K562 (cell line): ENCODE measurements around the gene NPVF. TPM values are rescaled to one million over a fixed set of nuclear protein-coding genes. Genes with fewer than 3 reads are reported as not detected.

Experiments
- ATAC-seq: fragments of 200-7000 bp; cut with Tn5 transposase; 3 replicates; pipeline ENCODE4 v1.9.1; 2020; ENCODE audit warnings: moderate library complexity
- BruUV-seq: library from RNA; stranded (reverse); fragments of 400-500 nt; replicated peaks from 2 replicates; lab custom pipeline; 2021; lab: Mats Ljungman, UMichigan
- CTCF ChIA-PET: fragments of 300-600 bp; formaldehyde crosslinking; extraction: SDS; loops from one replicate; lab custom pipeline; 2021; ENCODE audit warnings: low intra/inter-chr PET ratio; lab: Yijun Ruan, JAX
- POLR2A ChIA-PET: fragments of 300-600, 350-650 bp; sonication (Branson Sonifier 250); formaldehyde crosslinking; extraction: SDS; loops from one replicate; lab custom pipeline; 2021; ENCODE audit warnings: antibody characterized with exemption, inconsistent platforms; lab: Yijun Ruan, JAX
- DNase-seq, 4 experiments: peaks; one replicate each; pipeline versions ENCODE4 v3.0.0 to v3.0.0-alpha.2; 2011 to 2018; ENCODE audit warnings: low spot score in 3 of 4, mixed read lengths in 3 of 4; ENCODE audit errors: extremely low read depth in 1 of 4
- FAIRE-seq: peaks from 2 replicates; lab custom pipeline; 2011; peaks lifted over from hg19 to GRCh38; lab: Jason Lieb, UNC
- H2AFZ ChIP-seq: 2 replicates; pipeline ENCODE4 v1.6.0; 2011; ENCODE audit warnings: low read depth, low read length, control low read depth, inconsistent platforms
- H3K27ac ChIP-seq: fragments of 200-600 bp; 3 replicates; pipeline ENCODE4 v1.8.0; 2011; ENCODE audit warnings: low read depth, mild to moderate bottlenecking, control low read depth, inconsistent platforms, low read length, moderate library complexity, mixed read lengths; ENCODE audit errors: extremely low read depth
- H3K27me3 ChIP-seq, 2 experiments: fragments of 300-600 bp in 1 of 2; 2 replicates in 1 of 2; 3 replicates in 1 of 2; pipeline versions ENCODE4 v1.6.0 to v1.8.0; 2011; ENCODE audit warnings: inconsistent platforms in 2 of 2, low read length in 2 of 2, mild to moderate bottlenecking in 1 of 2, mixed read lengths in 1 of 2, moderate library complexity in 1 of 2; ENCODE audit not compliant: control insufficient read depth in 2 of 2, insufficient read depth in 2 of 2
- H3K36me3 ChIP-seq: fragments of 300-600 bp; 3 replicates; pipeline ENCODE4 v1.8.0; 2011; ENCODE audit warnings: mild to moderate bottlenecking, low read length, inconsistent platforms; ENCODE audit not compliant: control insufficient read depth, insufficient read depth
- H3K4me1 ChIP-seq, 2 experiments: fragments of 200-600 bp in 1 of 2; replicated peaks in 1 of 2; 2 replicates in 1 of 2; 3 replicates in 1 of 2; pipeline versions ENCODE4 v1.5.1 to v1.8.0; 2011; ENCODE audit warnings: inconsistent platforms in 2 of 2, low read length in 2 of 2, mild to moderate bottlenecking in 1 of 2, mixed read lengths in 1 of 2, moderate library complexity in 1 of 2; ENCODE audit not compliant: control insufficient read depth in 2 of 2, insufficient read depth in 2 of 2
- H3K4me2 ChIP-seq: 2 replicates; pipeline ENCODE4 v1.6.1; 2011; ENCODE audit warnings: low read length, control low read depth, inconsistent platforms, mixed read lengths; ENCODE audit not compliant: insufficient read depth
- H3K4me3 ChIP-seq: fragments of 200-600 bp; sonication (generic), shearing (Covaris generic); 2 replicates; pipeline ENCODE4 v1.5.1; 2016; ENCODE audit warnings: control low read depth, inconsistent platforms
- H3K79me2 ChIP-seq: fragments of 200-600 bp; 3 replicates; pipeline ENCODE4 v1.8.0; 2011; ENCODE audit warnings: low read length, inconsistent platforms; ENCODE audit not compliant: control insufficient read depth, insufficient read depth
- H3K9ac ChIP-seq, 2 experiments: 2 replicates each; pipeline versions ENCODE4 v1.6.0 to v1.6.1; 2011; ENCODE audit warnings: low read depth in 2 of 2, low read length in 2 of 2, control low read depth in 1 of 2, inconsistent platforms in 1 of 2, mild to moderate bottlenecking in 1 of 2, mixed read lengths in 1 of 2; ENCODE audit not compliant: insufficient read depth in 1 of 2
- H3K9me1 ChIP-seq: one replicate; pipeline ENCODE4 v1.6.0; 2011; ENCODE audit warnings: inconsistent platforms, mild to moderate bottlenecking, low read length, moderate library complexity; ENCODE audit not compliant: control insufficient read depth, insufficient read depth
- H3K9me3 ChIP-seq: replicated peaks from 2 replicates; pipeline ENCODE4 v1.5.1; 2011; ENCODE audit warnings: low read depth, low read length, inconsistent platforms; ENCODE audit not compliant: control insufficient read depth, insufficient read depth
- H4K20me1 ChIP-seq: replicated peaks from 2 replicates; pipeline ENCODE4 v1.6.1; 2011; ENCODE audit warnings: low read length, inconsistent platforms, mixed read lengths; ENCODE audit not compliant: control insufficient read depth, insufficient read depth
- ATF7 ChIP-seq: fragments of 450-650 bp; IDR thresholded peaks from 2 replicates; pipeline ENCODE4 v1.7.1; 2014; ENCODE audit warnings: mild to moderate bottlenecking, moderate library complexity
- CTBP1 ChIP-seq: fragments of 450-650 bp; IDR thresholded peaks from 2 replicates; pipeline ENCODE4 v1.6.1; 2016; ENCODE audit warnings: borderline replicate concordance
- FOXA3 ChIP-seq, 2 experiments: fragments of 450-650 bp in 1 of 2; sonication (generic) in 1 of 2; formaldehyde crosslinking; IDR thresholded peaks in 1 of 2; conservative IDR thresholded peaks in 1 of 2; 2 replicates each; pipeline versions ENCODE4 v1.4.0 to v1.8.0; 2020 to 2022; ENCODE audit warnings: mild to moderate bottlenecking in 2 of 2, missing genetic modification reagents in 1 of 2
- NR4A1 ChIP-seq, 2 experiments: fragments of 250-450 bp in 1 of 2; fragments of 450-650 bp in 1 of 2; sonication (Bioruptor Pico) in 1 of 2; IDR thresholded peaks; 2 replicates each; pipeline versions ENCODE4 v1.4.0 to v1.6.1; 2016 to 2020; ENCODE audit warnings: mild to moderate bottlenecking in 2 of 2, missing compliant biosample characterization in 1 of 2, missing genetic modification characterization in 1 of 2, moderate library complexity in 1 of 2
- NUFIP1 ChIP-seq: fragments of 450-650 bp; IDR thresholded peaks from 2 replicates; pipeline ENCODE4 v1.6.1; 2018; ENCODE audit not compliant: partially characterized antibody
- PRMT5 ChIP-seq: sonication (generic); formaldehyde crosslinking; IDR thresholded peaks from 2 replicates; pipeline ENCODE4 v1.5.0; 2020; ENCODE audit warnings: missing genetic modification reagents
- PTBP1 ChIP-seq: fragments of 200-400 bp; formaldehyde crosslinking; IDR thresholded peaks from 2 replicates; pipeline ENCODE4 v1.6.1; 2017; ENCODE audit warnings: low read depth, low read length
- PTRF ChIP-seq: fragments of 450-650 bp; IDR thresholded peaks from 2 replicates; pipeline ENCODE4 v1.6.1; 2016; ENCODE audit warnings: mild to moderate bottlenecking, missing genetic modification characterization, missing compliant biosample characterization
- RB1 ChIP-seq: fragments of 450-650 bp; IDR thresholded peaks from 2 replicates; pipeline ENCODE4 v1.6.1; 2017; ENCODE audit warnings: low read depth, mild to moderate bottlenecking
- RUNX1 ChIP-seq: sonication (generic); IDR thresholded peaks from 2 replicates; pipeline ENCODE4 v1.6.1; 2016; ENCODE audit warnings: antibody characterized with exemption, low read depth
- SOX6 ChIP-seq: fragments of 450-650 bp; IDR thresholded peaks from 2 replicates; pipeline ENCODE4 v1.6.1; 2014; ENCODE audit warnings: mild to moderate bottlenecking
- SRSF3 ChIP-seq: fragments of 200-400 bp; formaldehyde crosslinking; IDR thresholded peaks from 2 replicates; pipeline ENCODE4 v1.6.1; 2016; ENCODE audit warnings: mild to moderate bottlenecking, low read length, moderate library complexity; ENCODE audit not compliant: insufficient read depth
- TAF7 ChIP-seq: fragments of 450-650 bp; IDR thresholded peaks from 2 replicates; pipeline ENCODE4 v1.6.1; 2016; ENCODE audit warnings: missing genetic modification characterization, missing compliant biosample characterization
- TBL1XR1 ChIP-seq, 2 experiments: IDR thresholded peaks; 2 replicates each; pipeline ENCODE4 v1.6.1; 2012; ENCODE audit warnings: improper control_type of control experiment in 2 of 2, low read length in 2 of 2, mild to moderate bottlenecking in 1 of 2
- TCFL5 ChIP-seq: fragments of 250-450 bp; sonication (Bioruptor Pico); conservative IDR thresholded peaks from 2 replicates; pipeline ENCODE4 v1.6.1; 2021; ENCODE audit warnings: mild to moderate bottlenecking, moderate library complexity, matching md5 sums
- ZBTB12 ChIP-seq: fragments of 250-450 bp; sonication (Bioruptor Pico); IDR thresholded peaks from 2 replicates; pipeline ENCODE4 v1.4.0; 2020
- ZNF512 ChIP-seq: IDR thresholded peaks from 2 replicates; pipeline ENCODE4 v1.6.1; 2016; ENCODE audit warnings: missing genetic modification characterization, missing compliant biosample characterization
- ZNF695 ChIP-seq: fragments of 450-650 bp; formaldehyde crosslinking; IDR thresholded peaks from 2 replicates; pipeline ENCODE4 v1.4.0; 2020; ENCODE audit warnings: mild to moderate bottlenecking, moderate library complexity
- WGBS: fragments of 100-300 bp; shearing (Covaris generic); methylation state at CpG from one replicate; pipeline ENCODE4 v1.1.6; 2016; ENCODE audit warnings: low coverage, mixed read lengths; ENCODE audit not compliant: insufficient coverage; ENCODE audit errors: missing lambda C conversion rate; 5-methylcytosine and 5-hydroxymethylcytosine counted together
- in situ Hi-C: fragments of 300-500 bp; cut with MboI; formaldehyde crosslinking; loops from 4 replicates; pipeline ENCODE4 v1.15.0; 2018; ENCODE audit warnings: inconsistent platforms, mixed read lengths
- intact Hi-C: fragments of 100-400 bp; cut with micrococcal nuclease; formaldehyde crosslinking; loops from 2 replicates; pipeline ENCODE4 v1.14.2; 2022
- polyA plus RNA-seq, 8 experiments: library from polyadenylated mRNA; depleted of rRNA in 4 of 8; stranded (reverse) in 5 of 8; unstranded in 3 of 8; fragments of >200 nt; fragmentation: Nextera tagmentation in 2 of 8; fragmentation: Illumina TruSeq in 1 of 8; extraction: Ambion mirVana in 2 of 8; extraction: Trizol in 1 of 8; gene quantifications; 2 replicates each; pipeline versions ENCODE4 v1.2.1 to v1.2.3, GENCODE V29; 2011 to 2014; ENCODE audit warnings: inconsistent platforms in 1 of 8, missing spikeins in 1 of 8
- total RNA-seq, 7 experiments: library from RNA; depleted of rRNA in 6 of 7; stranded (reverse); fragments of >200 nt in 6 of 7; fragmentation: Illumina TruSeq in 2 of 7; extraction: Trizol in 2 of 7; gene quantifications; 2 replicates each; pipeline versions ENCODE4 v1.2.1 to v1.2.3, GENCODE V29; 2011 to 2021; ENCODE audit warnings: low replicate concordance in 1 of 7

NPVF gene
- total and polyA plus RNA-seq, 9 of the 15 experiments (the other 6 are each of a cell fraction or from before 2014, with no cell fraction given): not detected

- ATAC-seq (no peak), DNase-seq (no peak), FAIRE-seq (no peak)
- Histone ChIP-seq H3K4me1 (no peaks in the 10 kb centered on the region), H3K9ac (no peak overlapping the region), H3K79me2 (no peaks in the 10 kb centered on the region), H3K27ac (no peak overlapping the region), H2AFZ (no peak overlapping the region), H3K9me3 (no peaks in the 10 kb centered on the region), H3K9me1 (no peaks in the 10 kb centered on the region), H3K4me2 (no peak overlapping the region), H4K20me1 (no peaks in the 10 kb centered on the region), H3K4me3 (no peak overlapping the region), H3K27me3 (0 out of 5 replicates have a peak, but pooled peaks cover 0 to 4% of the 10 kb centered on the region in 2 experiments), H3K36me3 (no peaks in the 10 kb centered on the region)
- intact Hi-C loops (no loop called here), in situ Hi-C loops (no loop called here)
- WGBS: 0% methylated on average over 3 of the region's 3 CpGs
- ChIA-PET POLR2A (interaction anchor here (1.2 kb wide), 1 partner anchor 22 kb away, joined by 3 read pairs; no protein-coding TSS in a partner anchor), CTCF (no interaction called here)
- no TSS peak for BruUV-seq
- TF ChIP-seq CTBP1 (no peak), SRSF3 (no peak), TAF7 (tag) (no peak), PTRF (no peak), PTBP1 (no peak), TCFL5 (no peak), RUNX1 (no peak), SOX6 (no peak), RB1 (no peak), ATF7 (no peak), ZBTB12 (CRISPR knock-in tag) (no peak), NR4A1 (CRISPR knock-in tag; IDR thresholded peaks at IDR 0.05) (no peak), NR4A1 (tag; IDR thresholded peaks at IDR 0.05) (no peak), FOXA3 (CRISPR knock-in tag; conservative IDR thresholded peaks at IDR 0.05 in 1 of 2, IDR thresholded peaks at IDR 0.05 in 1 of 2) (no peak), PRMT5 (CRISPR knock-in tag) (no peak), ZNF512 (tag) (no peak), TBL1XR1 (IDR thresholded peaks at IDR 0.05; ENCODE audit: low read length in 2 of 2) (no peak), NUFIP1 (no peak), ZNF695 (CRISPR knock-in tag) (no peak)
Measured at GRCh38 chr7:25272265-25272664, 44.0 kb upstream of the NPVF start.
